NCI-H524 (cell line): ENCODE data around the gene NAGA.
"Not testable (repeated sequence)": the region's sequence is repeated elsewhere in the genome, so short reads cannot be mapped to it uniquely, and the experiment has no call there.

Experiments
- DNase-seq, 2 experiments: peaks; one replicate each; lab custom pipeline; 2025; lab: John Stamatoyannopoulos, UW

Gene NAGA

GRCh38 chr22:42070517-42071422 is at the start of gene NAGA:
NAGA (minus strand) TSS chr22:42070812; CDS start chr22:42070297, 515 bp downstream.
- DNase-seq, result peak; percentile 97 to 98

- peak in 1 of 2 experiments; percentile 29 for DNase-seq
Measured at GRCh38 chr22:42116848-42117424, 46.3 kb upstream of the NAGA start.

GRCh38 chr22:42115420-42115830 is 44.8 kb upstream of the NAGA start:
- not testable (repeated sequence) for DNase-seq

GRCh38 chr22:42114721-42115120 is 44.1 kb upstream of the NAGA start:
- peak in 1 of 2 experiments; percentile 12 for DNase-seq

- DNase-seq, result peak in 1 of 2 experiments; percentile 42
Measured at GRCh38 chr22:42112793-42113192, 42.2 kb upstream of the NAGA start.

GRCh38 chr22:42111798-42112197 is 41.2 kb upstream of the NAGA start:
- DNase-seq, result peak in 1 of 2 experiments; percentile 44

GRCh38 chr22:42108848-42109247 is 38.2 kb upstream of the NAGA start:
- DNase-seq, result no peak

GRCh38 chr22:42104332-42104860 is 33.8 kb upstream of the NAGA start:
- DNase-seq, result not testable (repeated sequence)

- no peak for DNase-seq
Measured at GRCh38 chr22:42101199-42101598, 30.6 kb upstream of the NAGA start.

- no peak for DNase-seq
Measured at GRCh38 chr22:42091455-42091782, 20.8 kb upstream of the NAGA start.

GRCh38 chr22:42090596-42091454 is 20.2 kb upstream of the NAGA start, which contains the start of gene NDUFA6:
NDUFA6 (minus strand) TSS chr22:42090772; CDS start chr22:42090744, 28 bp downstream.
- peak; percentile 99 to 100 for DNase-seq

- no peak for DNase-seq
Measured at GRCh38 chr22:42086051-42086450, 15.4 kb upstream of the NAGA start.

GRCh38 chr22:42084874-42085273 is 14.3 kb upstream of the NAGA start:
- DNase-seq, result no peak

GRCh38 chr22:42083119-42083518 is 12.5 kb upstream of the NAGA start:
- DNase-seq, result no peak

- DNase-seq, result peak in 1 of 2 experiments; percentile 22
Measured at GRCh38 chr22:42080287-42080686, 9.7 kb upstream of the NAGA start.

- peak; percentile 96 to 98 for DNase-seq
Measured at GRCh38 chr22:42079319-42080251, 9.0 kb upstream of the NAGA start, which contains the start of gene SMDT1. SMDT1 (plus strand) TSS chr22:42079700; CDS start chr22:42079769, 69 bp downstream.

- no peak for DNase-seq
Measured at GRCh38 chr22:42078469-42079318, 8.1 kb upstream of the NAGA start.

GRCh38 chr22:42077486-42078125 is 7.0 kb upstream of the NAGA start:
- DNase-seq, result no peak
